Measurements from ENCODE around the gene RAB27A.

DNA sequence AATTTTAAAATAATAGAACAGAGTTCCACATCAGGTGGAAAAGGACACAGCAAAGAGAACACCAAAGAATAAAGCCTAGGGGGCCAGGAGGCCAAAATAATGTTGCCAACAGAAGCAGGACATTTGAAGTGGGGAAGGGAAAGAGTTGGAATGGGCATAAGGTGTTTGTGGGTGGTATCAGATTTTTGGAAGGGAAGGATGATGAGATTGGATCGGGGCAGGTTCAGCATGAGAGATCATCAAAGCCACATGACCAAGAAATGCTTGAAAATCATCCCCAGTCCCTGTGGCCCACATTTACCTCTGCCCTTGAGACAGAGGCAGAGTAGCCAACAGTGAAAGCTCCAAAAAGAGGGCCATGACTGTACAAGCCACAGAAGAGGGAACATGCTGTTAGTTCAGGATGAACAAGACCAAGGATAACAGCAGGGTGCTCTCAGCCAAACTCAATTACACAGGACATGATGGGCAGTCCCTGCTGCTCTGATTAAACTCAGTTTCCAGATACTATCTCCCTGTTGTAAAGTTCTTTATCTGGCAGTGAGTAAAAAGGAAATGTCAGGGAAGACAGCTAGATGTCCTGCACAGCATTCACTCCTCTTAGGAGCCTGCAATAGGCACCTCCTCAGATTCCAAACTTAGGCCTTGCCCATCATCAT, 32.5 kb downstream of the RAB27A start:
- TF ChIP-seq, protein P1, sequence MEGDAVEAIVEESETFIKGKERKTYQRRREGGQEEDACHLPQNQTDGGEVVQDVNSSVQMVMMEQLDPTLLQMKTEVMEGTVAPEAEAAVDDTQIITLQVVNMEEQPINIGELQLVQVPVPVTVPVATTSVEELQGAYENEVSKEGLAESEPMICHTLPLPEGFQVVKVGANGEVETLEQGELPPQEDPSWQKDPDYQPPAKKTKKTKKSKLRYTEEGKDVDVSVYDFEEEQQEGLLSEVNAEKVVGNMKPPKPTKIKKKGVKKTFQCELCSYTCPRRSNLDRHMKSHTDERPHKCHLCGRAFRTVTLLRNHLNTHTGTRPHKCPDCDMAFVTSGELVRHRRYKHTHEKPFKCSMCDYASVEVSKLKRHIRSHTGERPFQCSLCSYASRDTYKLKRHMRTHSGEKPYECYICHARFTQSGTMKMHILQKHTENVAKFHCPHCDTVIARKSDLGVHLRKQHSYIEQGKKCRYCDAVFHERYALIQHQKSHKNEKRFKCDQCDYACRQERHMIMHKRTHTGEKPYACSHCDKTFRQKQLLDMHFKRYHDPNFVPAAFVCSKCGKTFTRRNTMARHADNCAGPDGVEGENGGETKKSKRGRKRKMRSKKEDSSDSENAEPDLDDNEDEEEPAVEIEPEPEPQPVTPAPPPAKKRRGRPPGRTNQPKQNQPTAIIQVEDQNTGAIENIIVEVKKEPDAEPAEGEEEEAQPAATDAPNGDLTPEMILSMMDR (IDR thresholded peaks at IDR 0.05; ENCODE audit: low read length), result no peak
- TF ChIP-seq EZH2 (IDR thresholded peaks at IDR 0.05; ENCODE audit: borderline replicate concordance, low read length), result no peak
